Right renal cortex interstitium (tissue), 3 donors: ENCODE data around the gene GINM1. TPM values are rescaled to one million over a fixed set of nuclear protein-coding genes. Genes with fewer than 3 reads are reported as not detected.

Source experiments
- DNase-seq, 3 donors: peaks; one replicate each; pipeline ENCODE4 v3.0.0-alpha.2; 2013; ENCODE audit warnings: low read depth in 3 of 3, low spot score in 2 of 3
- polyA plus RNA-seq, 3 donors: library from polyadenylated mRNA; unstranded; fragments of 120-200 nt; gene quantifications; one replicate each; pipeline ENCODE4 v1.2.1, GENCODE V29; 2013; ENCODE audit not compliant: insufficient read length in 3 of 3

The GINM1 gene
- polyA plus RNA-seq, 3 donors = 99.4 to 106 (median 104) TPM

GRCh38 chr6:149592983-149593382 lies 26.8 kb downstream of the GINM1 start:
- DNase-seq = no peak

- peak in 2 of 3 donors; percentile 5 to 16 for DNase-seq
Measured at GRCh38 chr6:149593408-149593807, 27.2 kb downstream of the GINM1 start.

- no peak for DNase-seq
Measured at GRCh38 chr6:149600508-149600907, 34.3 kb downstream of the GINM1 start.

- no peak for DNase-seq
Measured at GRCh38 chr6:149608381-149608982, 42.3 kb downstream of the GINM1 start.

- no peak for DNase-seq
Measured at GRCh38 chr6:149614337-149614736, 48.2 kb downstream of the GINM1 start.

GRCh38 chr6:149615805-149616204 lies 49.6 kb downstream of the GINM1 start:
- no peak for DNase-seq

GRCh38 chr6:149627672-149628071 lies 61.5 kb downstream of the GINM1 start:
- DNase-seq = no peak

- no peak for DNase-seq
Measured at GRCh38 chr6:149628875-149629510, 62.8 kb downstream of the GINM1 start.

GRCh38 chr6:149634315-149634714 lies 68.1 kb downstream of the GINM1 start:
- DNase-seq = no peak

- no peak for DNase-seq
Measured at GRCh38 chr6:149636124-149636523, 69.9 kb downstream of the GINM1 start.

Other genes starting within 250 kb of the GINM1 start
- 100 to 1,000 TPM in 2 of 3 donors, 10 to 100 TPM in 1; 94.2 to 111 (median 100) TPM for gene TAB2, start 248.7 kb upstream of the GINM1 start, polyA plus RNA-seq
- under 1 TPM; 0.62 to 0.76 (median 0.71) TPM for gene SUMO4, start 166.1 kb upstream of the GINM1 start, polyA plus RNA-seq
- under 1 TPM; 0.18 to 0.34 (median 0.32) TPM for gene ZC3H12D, start 81.4 kb upstream of the GINM1 start, polyA plus RNA-seq
- gene PPIL4, start 20.3 kb upstream of the GINM1 start, polyA plus RNA-seq = 10 to 100 TPM; 63.1 to 69.5 (median 65.7) TPM
- 10 to 100 TPM; 31.5 to 34.3 (median 32.8) TPM for gene KATNA1, start 82.3 kb downstream of the GINM1 start, polyA plus RNA-seq
- 10 to 100 TPM; 28.8 to 35.8 (median 29.5) TPM for gene LATS1, start 151.7 kb downstream of the GINM1 start, polyA plus RNA-seq
- 10 to 100 TPM; 41.0 to 45.7 (median 45.7) TPM for gene NUP43, start 180.2 kb downstream of the GINM1 start, polyA plus RNA-seq
- gene PCMT1, start 183.4 kb downstream of the GINM1 start, polyA plus RNA-seq = 100 to 1,000 TPM in 2 of 3 donors, 10 to 100 TPM in 1; 94.5 to 102 (median 101) TPM